Sigmoid colon (tissue), 7 donors: ENCODE data around the gene FZD2. TPM values are rescaled to one million over a fixed set of nuclear protein-coding genes. Genes with fewer than 3 reads are reported as not detected.

Experiments used
- DNase-seq: peaks from one replicate; pipeline ENCODE4 v3.0.0-alpha.2; 2019
- H3K27ac ChIP-seq, 4 donors: fragments of 200-600 bp; sonication (generic); one replicate each; pipeline ENCODE4 v1.5.1; 2016 to 2019; ENCODE audit warnings: mild to moderate bottlenecking in 1 of 4
- H3K27me3 ChIP-seq, 3 donors: fragments of 200-600 bp; sonication (generic); one replicate each; pipeline ENCODE4 v1.5.1; 2019; ENCODE audit warnings: mild to moderate bottlenecking in 1 of 3
- H3K36me3 ChIP-seq, 4 donors: fragments of 200-600 bp; sonication (generic); one replicate each; pipeline ENCODE4 v1.5.1; 2016 to 2019
- H3K4me1 ChIP-seq, 4 donors: fragments of 200-600 bp; sonication (generic); one replicate each; pipeline ENCODE4 v1.5.1; 2017 to 2019
- H3K4me3 ChIP-seq, 4 donors: fragments of 200-600 bp; sonication (generic); one replicate each; pipeline ENCODE4 v1.5.1; 2017 to 2019; ENCODE audit warnings: mild to moderate bottlenecking in 2 of 4, moderate library complexity in 1 of 4
- H3K9me3 ChIP-seq, 4 donors: fragments of 200-600 bp in 3 of 4; sonication (generic) in 3 of 4; one replicate each; pipeline versions ENCODE4 v1.5.1 to v1.6.1; 2013 to 2019
- EP300 ChIP-seq, 4 donors: sonication (generic); formaldehyde crosslinking; IDR thresholded peaks; one replicate each; pipeline ENCODE4 v1.6.1; 2017; ENCODE audit warnings: antibody characterized with exemption in 4 of 4
- POLR2A ChIP-seq, 2 donors: fragments of 450-650 bp; IDR thresholded peaks; one replicate each; pipeline ENCODE4 v1.6.1; 2016; ENCODE audit warnings: antibody characterized with exemption in 2 of 2, mild to moderate bottlenecking in 2 of 2, moderate library complexity in 2 of 2
- POLR2AphosphoS5 ChIP-seq, 4 donors: sonication (generic); formaldehyde crosslinking; IDR thresholded peaks; one replicate each; pipeline ENCODE4 v1.6.1; 2017; ENCODE audit warnings: antibody characterized with exemption in 4 of 4
- WGBS, 2 donors: extraction: QIAGEN DNeasy Blood & Tissue Kit; methylation state at CpG; one replicate each; pipeline ENCODE4 v1.1.7; 2013; 5-methylcytosine and 5-hydroxymethylcytosine counted together
- intact Hi-C: fragments of 100-400 bp; cut with DNase I; formaldehyde crosslinking; loops from one replicate; pipeline ENCODE4 v1.15.1; 2023
- polyA plus RNA-seq, 3 donors: library from polyadenylated mRNA; stranded (reverse); fragments of 200-250 nt; gene quantifications; one replicate each; pipeline ENCODE4 v1.2.3, GENCODE V29; 2013
- total RNA-seq, 4 donors: library from RNA; depleted of rRNA; stranded (reverse); fragments of >200 nt; gene quantifications; one replicate each; pipeline ENCODE4 v1.1.0, GENCODE V29; 2016
- TF ChIP-seq, protein P1 (sequence below), 4 experiments: fragments of 450-650 bp in 3 of 4; fragments of 200-600 bp in 1 of 4; IDR thresholded peaks; one replicate each; pipeline ENCODE4 v1.5.1; 2016 to 2019; ENCODE audit warnings: antibody characterized with exemption in 4 of 4, mild to moderate bottlenecking in 3 of 4, moderate library complexity in 2 of 4
- donor health status: healthy with polysubstance abuse.
- donor health status: Bipolar disorder and iron deficiency.
- donor health status: healthy.

The FZD2 gene
- total and polyA plus RNA-seq, 7 donors, result 0.60 to 2.8 (median 2.1) TPM

DNA sequence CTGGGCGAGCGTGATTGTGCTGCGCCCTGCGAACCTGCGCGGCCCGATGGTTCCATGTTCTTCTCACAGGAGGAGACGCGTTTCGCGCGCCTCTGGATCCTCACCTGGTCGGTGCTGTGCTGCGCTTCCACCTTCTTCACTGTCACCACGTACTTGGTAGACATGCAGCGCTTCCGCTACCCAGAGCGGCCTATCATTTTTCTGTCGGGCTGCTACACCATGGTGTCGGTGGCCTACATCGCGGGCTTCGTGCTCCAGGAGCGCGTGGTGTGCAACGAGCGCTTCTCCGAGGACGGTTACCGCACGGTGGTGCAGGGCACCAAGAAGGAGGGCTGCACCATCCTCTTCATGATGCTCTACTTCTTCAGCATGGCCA, 1.0 kb downstream of the FZD2 start:
- intact Hi-C loops, result no loop called here
- DNase-seq, result no peak
- H3K27ac ChIP-seq, result peak overlapping the region in 2 of 4 donors; percentile 78 to 81
- peaks cover 0 to 44% (median 20%) of the 10 kb centered on the region in 4 donors for H3K4me1 ChIP-seq
- no peaks in the 10 kb centered on the region for H3K9me3 ChIP-seq
- H3K27me3 ChIP-seq, result peaks cover 18 to 40% (median 34%) of the 10 kb centered on the region in 3 donors
- H3K36me3 ChIP-seq, result no peaks in the 10 kb centered on the region
- TF ChIP-seq POLR2A (IDR thresholded peaks at IDR 0.05), result no peak
- TF ChIP-seq, protein P1, sequence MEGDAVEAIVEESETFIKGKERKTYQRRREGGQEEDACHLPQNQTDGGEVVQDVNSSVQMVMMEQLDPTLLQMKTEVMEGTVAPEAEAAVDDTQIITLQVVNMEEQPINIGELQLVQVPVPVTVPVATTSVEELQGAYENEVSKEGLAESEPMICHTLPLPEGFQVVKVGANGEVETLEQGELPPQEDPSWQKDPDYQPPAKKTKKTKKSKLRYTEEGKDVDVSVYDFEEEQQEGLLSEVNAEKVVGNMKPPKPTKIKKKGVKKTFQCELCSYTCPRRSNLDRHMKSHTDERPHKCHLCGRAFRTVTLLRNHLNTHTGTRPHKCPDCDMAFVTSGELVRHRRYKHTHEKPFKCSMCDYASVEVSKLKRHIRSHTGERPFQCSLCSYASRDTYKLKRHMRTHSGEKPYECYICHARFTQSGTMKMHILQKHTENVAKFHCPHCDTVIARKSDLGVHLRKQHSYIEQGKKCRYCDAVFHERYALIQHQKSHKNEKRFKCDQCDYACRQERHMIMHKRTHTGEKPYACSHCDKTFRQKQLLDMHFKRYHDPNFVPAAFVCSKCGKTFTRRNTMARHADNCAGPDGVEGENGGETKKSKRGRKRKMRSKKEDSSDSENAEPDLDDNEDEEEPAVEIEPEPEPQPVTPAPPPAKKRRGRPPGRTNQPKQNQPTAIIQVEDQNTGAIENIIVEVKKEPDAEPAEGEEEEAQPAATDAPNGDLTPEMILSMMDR (IDR thresholded peaks at IDR 0.05), result no peak
- no peak for TF ChIP-seq EP300 (IDR thresholded peaks at IDR 0.05)
- TF ChIP-seq POLR2AphosphoS5 (IDR thresholded peaks at IDR 0.05), result no peak
- H3K4me3 ChIP-seq, result peak overlapping the region in 3 of 4 donors; percentile 56 to 69 (median 58)
- 27 to 59% methylated on average over 31 of the region's 31 CpGs for WGBS, 2 donors

DNA sequence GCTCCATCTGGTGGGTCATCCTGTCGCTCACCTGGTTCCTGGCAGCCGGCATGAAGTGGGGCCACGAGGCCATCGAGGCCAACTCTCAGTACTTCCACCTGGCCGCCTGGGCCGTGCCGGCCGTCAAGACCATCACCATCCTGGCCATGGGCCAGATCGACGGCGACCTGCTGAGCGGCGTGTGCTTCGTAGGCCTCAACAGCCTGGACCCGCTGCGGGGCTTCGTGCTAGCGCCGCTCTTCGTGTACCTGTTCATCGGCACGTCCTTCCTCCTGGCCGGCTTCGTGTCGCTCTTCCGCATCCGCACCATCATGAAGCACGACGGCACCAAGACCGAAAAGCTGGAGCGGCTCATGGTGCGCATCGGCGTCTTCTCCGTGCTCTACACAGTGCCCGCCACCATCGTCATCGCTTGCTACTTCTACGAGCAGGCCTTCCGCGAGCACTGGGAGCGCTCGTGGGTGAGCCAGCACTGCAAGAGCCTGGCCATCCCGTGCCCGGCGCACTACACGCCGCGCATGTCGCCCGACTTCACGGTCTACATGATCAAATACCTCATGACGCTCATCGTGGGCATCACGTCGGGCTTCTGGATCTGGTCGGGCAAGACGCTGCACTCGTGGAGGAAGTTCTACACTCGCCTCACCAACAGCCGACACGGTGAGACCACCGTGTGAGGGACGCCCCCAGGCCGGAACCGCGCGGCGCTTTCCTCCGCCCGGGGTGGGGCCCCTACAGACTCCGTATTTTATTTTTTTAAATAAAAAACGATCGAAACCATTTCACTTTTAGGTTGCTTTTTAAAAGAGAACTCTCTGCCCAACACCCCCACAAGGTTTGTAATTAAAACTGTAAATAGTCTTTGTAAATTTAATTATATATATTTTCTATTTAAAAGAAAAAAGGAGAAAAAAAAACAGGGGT, 1.7 kb downstream of the FZD2 start:
- H3K27ac ChIP-seq, result peak overlapping the region in 1 of 4 donors; percentile 28
- no peaks in the 10 kb centered on the region for H3K36me3 ChIP-seq
- peaks cover 0 to 44% (median 20%) of the 10 kb centered on the region in 4 donors for H3K4me1 ChIP-seq
- intact Hi-C loops, result no loop called here
- H3K9me3 ChIP-seq, result no peaks in the 10 kb centered on the region
- TF ChIP-seq, protein P1 (IDR thresholded peaks at IDR 0.05), result no peak
- TF ChIP-seq EP300 (IDR thresholded peaks at IDR 0.05) (no peak), POLR2A (IDR thresholded peaks at IDR 0.05) (no peak), POLR2AphosphoS5 (IDR thresholded peaks at IDR 0.05) (no peak)
- H3K4me3 ChIP-seq, result peak overlapping the region in 2 of 4 donors; percentile 58 to 69
- peak; percentile 66 for DNase-seq
- WGBS, 2 donors, result 34 to 75% methylated on average over 74 of the region's 74 CpGs
- peaks cover 18 to 40% (median 34%) of the 10 kb centered on the region in 3 donors for H3K27me3 ChIP-seq

- Histone ChIP-seq H3K27me3 (peaks cover 18 to 40% (median 34%) of the 10 kb centered on the region in 3 donors), H3K4me1 (peaks cover 0 to 44% (median 20%) of the 10 kb centered on the region in 4 donors), H3K36me3 (no peaks in the 10 kb centered on the region), H3K9me3 (no peaks in the 10 kb centered on the region), H3K4me3 (peak overlapping the region in 2 of 4 donors; percentile 58 to 69), H3K27ac (peak overlapping the region in 1 of 4 donors; percentile 28)
- intact Hi-C loops, result no loop called here
- no peak for DNase-seq
- 47% methylated on average over 16 of the region's 16 CpGs for WGBS, 2 donors
- TF ChIP-seq POLR2A (IDR thresholded peaks at IDR 0.05) (no peak), POLR2AphosphoS5 (IDR thresholded peaks at IDR 0.05) (peak in 1 of 4 donors; percentile 6)
Measured at GRCh38 chr17:44559634-44560554, 2.6 kb downstream of the FZD2 start.

GRCh38 chr17:44561237-44561623, 3.9 kb downstream of the FZD2 start:
- Histone ChIP-seq H3K9me3 (peaks cover 0 to 2% (median 0%) of the 10 kb centered on the region in 4 donors), H3K27me3 (peaks cover 18 to 40% (median 34%) of the 10 kb centered on the region in 3 donors), H3K4me3 (no peak overlapping the region), H3K36me3 (no peaks in the 10 kb centered on the region), H3K4me1 (peaks cover 0 to 37% (median 17%) of the 10 kb centered on the region in 4 donors), H3K27ac (no peak overlapping the region)
- no peak for TF ChIP-seq POLR2A (IDR thresholded peaks at IDR 0.05)
- TF ChIP-seq EP300 (IDR thresholded peaks at IDR 0.05), result no peak
- TF ChIP-seq POLR2AphosphoS5 (IDR thresholded peaks at IDR 0.05), result no peak
- TF ChIP-seq, protein P1 (IDR thresholded peaks at IDR 0.05), result no peak
- WGBS, 2 donors, result 32 to 38% methylated on average over 3 of the region's 3 CpGs
- DNase-seq, result no peak
- intact Hi-C loops, result no loop called here
